ENCODE data around the gene BMX.

BMX gene

DNA sequence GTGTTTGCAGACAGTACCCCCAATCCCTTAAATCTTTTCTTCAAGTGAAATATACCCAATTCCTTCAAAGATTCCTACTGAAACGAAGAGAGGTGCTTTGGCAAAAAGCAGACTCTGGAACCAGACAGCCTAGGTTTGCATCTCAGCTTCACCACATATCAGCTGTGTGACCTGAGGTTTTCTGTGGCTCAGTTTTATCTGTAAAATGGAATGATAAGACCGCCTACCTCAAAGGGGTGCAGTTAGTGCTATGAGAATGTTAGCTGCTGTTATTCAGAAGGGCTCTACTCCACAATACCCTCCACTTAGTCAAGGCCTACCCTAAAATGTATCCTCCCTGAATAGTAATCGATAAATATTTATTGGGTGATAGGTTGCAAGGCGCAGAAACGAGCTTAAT is 8.1 kb upstream of the BMX start:
- ChIA-PET POLR2A (no interaction called here), CTCF (interaction anchor here (1.1 to 3.1 kb wide), 2 partner anchors 22 to 143 kb away, joined by 4 to 10 read pairs; no protein-coding TSS in a partner anchor)
- Histone ChIP-seq H3K27ac (ENCODE audit: insufficient read depth in 1 of 2, low read depth in 1 of 2, low read length in 2 of 2, poor library complexity in 1 of 2, severe bottlenecking in 2 of 2) (peak overlapping the region in 1 of 2 experiments; percentile 56), H3K27me3 (replicated peaks in 2 of 5; ENCODE audit: control insufficient read depth in 4 of 5, insufficient read depth in 5 of 5, low read length in 4 of 5) (peaks cover 0 to 32% (median 0%) of the 10 kb centered on the region in 5 experiments), H3K4me1 (ENCODE audit: control extremely low read depth in 1 of 4, control insufficient read depth in 4 of 4, insufficient read depth in 4 of 4, low read length in 3 of 4) (peaks cover 0 to 10% (median 3%) of the 10 kb centered on the region in 4 experiments), H3K4me3 (ENCODE audit: control insufficient read depth in 1 of 7, extremely low read depth in 1 of 7, insufficient read depth in 4 of 7, low read depth in 2 of 7, low read length in 6 of 7) (peak overlapping the region in 5 of 7 experiments; percentile 53 to 74 (median 68)), H3K36me3 (ENCODE audit: control insufficient read depth in 4 of 4, insufficient read depth in 4 of 4, low read length in 3 of 4) (no peaks in the 10 kb centered on the region), H3K9me3 (ENCODE audit: control extremely low read depth in 1 of 5, control insufficient read depth in 4 of 5, insufficient read depth in 2 of 5, low read depth in 1 of 5, low read length in 4 of 5) (no peaks in the 10 kb centered on the region)
- no peak for DNase-seq
- 88% methylated on average over 2 of the region's 5 CpGs for WGBS (ENCODE audit: insufficient coverage)

DNA sequence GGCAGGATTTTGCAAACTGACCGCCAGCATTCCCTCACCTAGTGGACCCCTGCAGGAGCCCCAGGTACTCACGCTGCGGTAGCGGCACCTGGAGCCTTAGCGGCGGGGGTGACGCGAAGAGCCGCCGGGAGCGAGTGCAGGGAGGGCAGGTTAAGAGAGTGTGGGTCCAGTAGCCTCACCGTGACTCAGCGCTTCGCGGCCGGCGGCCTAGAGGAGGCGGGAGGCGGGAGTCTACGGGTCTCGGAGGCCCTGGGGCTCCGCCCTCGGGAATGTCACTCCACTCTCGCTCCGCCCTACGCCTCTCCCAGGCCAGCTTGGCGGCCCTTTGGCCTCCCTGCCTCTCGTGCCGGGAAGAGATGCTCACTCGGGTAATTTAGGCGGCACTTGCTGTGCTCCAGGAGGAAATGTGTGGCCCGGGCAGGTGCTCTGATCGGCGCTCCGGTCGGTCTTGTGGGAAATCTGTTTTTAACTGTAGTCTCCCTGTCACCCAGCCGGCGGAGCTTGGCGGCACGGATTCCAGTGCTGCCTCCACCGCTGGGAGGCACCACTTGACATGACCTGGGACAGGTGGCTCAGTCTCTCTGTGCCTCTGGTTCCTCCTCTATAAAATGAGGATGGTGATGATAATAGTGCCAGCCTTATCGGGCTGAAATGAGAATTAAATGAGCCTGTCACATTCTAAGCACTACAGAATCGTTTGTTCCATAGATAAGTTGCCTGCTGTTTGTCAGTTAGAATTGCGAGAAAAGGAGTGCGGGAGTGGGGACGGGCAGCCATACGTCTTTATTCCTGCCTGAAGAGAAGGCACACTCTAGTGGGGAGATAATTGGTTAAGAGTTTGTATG is 7.3 kb upstream of the BMX start, which contains the start of gene PIR:
TSS of gene PIR (minus strand) at position 216 of the 845 bp plus-strand sequence. CDS start 2,076 bp downstream, outside the sequence.
- H3K27me3 ChIP-seq (replicated peaks in 2 of 5; ENCODE audit: control insufficient read depth in 4 of 5, insufficient read depth in 5 of 5, low read length in 4 of 5) = peaks cover 0 to 32% (median 0%) of the 10 kb centered on the region in 5 experiments
- peak within 1 kb of the TSS in 1 of 2 experiments; percentile 56 for H3K27ac ChIP-seq (ENCODE audit: insufficient read depth in 1 of 2, low read depth in 1 of 2, low read length in 2 of 2, poor library complexity in 1 of 2, severe bottlenecking in 2 of 2)
- H3K4me3 ChIP-seq (ENCODE audit: control insufficient read depth in 1 of 7, extremely low read depth in 1 of 7, insufficient read depth in 4 of 7, low read depth in 2 of 7, low read length in 6 of 7) = peak within 1 kb of the TSS; percentile 42 to 74 (median 59)
- H3K9me3 ChIP-seq (ENCODE audit: control extremely low read depth in 1 of 5, control insufficient read depth in 4 of 5, insufficient read depth in 2 of 5, low read depth in 1 of 5, low read length in 4 of 5) = no peaks in the 10 kb centered on the region
- WGBS (ENCODE audit: insufficient coverage) = 14% methylated on average over 41 of the region's 47 CpGs
- ChIA-PET POLR2A (no interaction called here), CTCF (interaction anchor here (1.1 to 3.1 kb wide), 6 partner anchors 23 to 146 kb away, joined by 3 to 10 read pairs (median 4); no protein-coding TSS in a partner anchor)
- no peaks in the 10 kb centered on the region for H3K36me3 ChIP-seq (ENCODE audit: control insufficient read depth in 4 of 4, insufficient read depth in 4 of 4, low read length in 3 of 4)
- peak; percentile 69 to 83 (median 80) for DNase-seq
- peaks cover 0 to 10% (median 4%) of the 10 kb centered on the region in 4 experiments for H3K4me1 ChIP-seq (ENCODE audit: control extremely low read depth in 1 of 4, control insufficient read depth in 4 of 4, insufficient read depth in 4 of 4, low read length in 3 of 4)

DNA sequence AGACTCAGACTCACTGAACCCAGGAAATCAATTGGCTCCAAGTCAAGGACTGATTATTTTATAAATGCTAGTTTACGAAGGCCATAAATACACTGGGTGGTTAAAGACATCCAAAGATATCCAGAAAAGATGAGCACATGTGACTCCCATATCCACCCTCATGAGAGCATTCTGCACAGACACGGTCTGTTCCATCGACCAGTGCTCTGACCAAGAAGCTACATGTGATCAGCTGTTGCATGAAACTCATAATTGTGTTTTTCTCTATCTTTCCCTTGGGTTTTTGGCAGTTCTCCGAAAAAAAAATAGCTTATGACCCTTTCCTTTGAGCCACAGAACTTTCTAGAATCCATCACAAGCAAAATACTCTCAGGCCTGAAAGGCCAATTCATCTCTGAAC is 4.8 kb upstream of the BMX start:
- CTCF ChIA-PET = no interaction called here
- Histone ChIP-seq H3K9me3 (ENCODE audit: control extremely low read depth in 1 of 5, control insufficient read depth in 4 of 5, insufficient read depth in 2 of 5, low read depth in 1 of 5, low read length in 4 of 5) (no peaks in the 10 kb centered on the region), H3K4me3 (ENCODE audit: control insufficient read depth in 1 of 7, extremely low read depth in 1 of 7, insufficient read depth in 4 of 7, low read depth in 2 of 7, low read length in 6 of 7) (no peak overlapping the region), H3K36me3 (ENCODE audit: control insufficient read depth in 4 of 4, insufficient read depth in 4 of 4, low read length in 3 of 4) (no peaks in the 10 kb centered on the region), H3K27ac (ENCODE audit: insufficient read depth in 1 of 2, low read depth in 1 of 2, low read length in 2 of 2, poor library complexity in 1 of 2, severe bottlenecking in 2 of 2) (no peak overlapping the region), H3K27me3 (replicated peaks in 2 of 5; ENCODE audit: control insufficient read depth in 4 of 5, insufficient read depth in 5 of 5, low read length in 4 of 5) (peaks cover 0 to 42% (median 0%) of the 10 kb centered on the region in 5 experiments), H3K4me1 (ENCODE audit: control extremely low read depth in 1 of 4, control insufficient read depth in 4 of 4, insufficient read depth in 4 of 4, low read length in 3 of 4) (peaks cover 0 to 10% (median 5%) of the 10 kb centered on the region in 4 experiments)
- WGBS (ENCODE audit: insufficient coverage) = 83% methylated on average over 4 of the region's 4 CpGs
- POLR2A ChIA-PET = no interaction called here
- no peak for DNase-seq

DNA sequence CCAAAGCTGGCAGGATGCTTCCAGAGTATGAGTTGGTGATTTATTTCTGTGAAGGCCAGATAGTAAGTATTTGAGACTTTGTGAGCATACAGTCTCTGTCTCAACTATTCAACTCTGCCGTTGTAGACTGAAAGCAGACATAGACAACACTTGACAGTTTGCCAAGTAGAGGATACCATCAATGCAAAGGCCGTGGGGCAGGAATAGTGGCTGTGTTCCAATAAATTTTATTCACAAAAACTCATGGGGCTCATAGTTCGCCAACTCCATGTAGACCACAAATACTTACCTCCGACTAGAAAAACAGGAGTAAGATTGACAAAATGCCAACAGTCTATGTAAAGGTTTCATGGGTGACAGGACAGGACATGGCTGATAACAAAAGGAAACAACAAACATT is 3.8 kb upstream of the BMX start:
- WGBS (ENCODE audit: insufficient coverage) = 85% methylated on average over 4 of the region's 4 CpGs
- Histone ChIP-seq H3K4me3 (ENCODE audit: control insufficient read depth in 1 of 7, extremely low read depth in 1 of 7, insufficient read depth in 4 of 7, low read depth in 2 of 7, low read length in 6 of 7) (no peak overlapping the region), H3K27me3 (replicated peaks in 2 of 5; ENCODE audit: control insufficient read depth in 4 of 5, insufficient read depth in 5 of 5, low read length in 4 of 5) (peaks cover 0 to 40% (median 0%) of the 10 kb centered on the region in 5 experiments), H3K4me1 (ENCODE audit: control extremely low read depth in 1 of 4, control insufficient read depth in 4 of 4, insufficient read depth in 4 of 4, low read length in 3 of 4) (peaks cover 0 to 10% (median 5%) of the 10 kb centered on the region in 4 experiments), H3K27ac (ENCODE audit: insufficient read depth in 1 of 2, low read depth in 1 of 2, low read length in 2 of 2, poor library complexity in 1 of 2, severe bottlenecking in 2 of 2) (no peak overlapping the region), H3K36me3 (ENCODE audit: control insufficient read depth in 4 of 4, insufficient read depth in 4 of 4, low read length in 3 of 4) (no peaks in the 10 kb centered on the region), H3K9me3 (ENCODE audit: control extremely low read depth in 1 of 5, control insufficient read depth in 4 of 5, insufficient read depth in 2 of 5, low read depth in 1 of 5, low read length in 4 of 5) (no peaks in the 10 kb centered on the region)
- no peak for DNase-seq
- ChIA-PET POLR2A (no interaction called here), CTCF (interaction anchor here (1.2 kb wide), 1 partner anchor 14 kb away, joined by 3 read pairs; no protein-coding TSS in a partner anchor)

DNA sequence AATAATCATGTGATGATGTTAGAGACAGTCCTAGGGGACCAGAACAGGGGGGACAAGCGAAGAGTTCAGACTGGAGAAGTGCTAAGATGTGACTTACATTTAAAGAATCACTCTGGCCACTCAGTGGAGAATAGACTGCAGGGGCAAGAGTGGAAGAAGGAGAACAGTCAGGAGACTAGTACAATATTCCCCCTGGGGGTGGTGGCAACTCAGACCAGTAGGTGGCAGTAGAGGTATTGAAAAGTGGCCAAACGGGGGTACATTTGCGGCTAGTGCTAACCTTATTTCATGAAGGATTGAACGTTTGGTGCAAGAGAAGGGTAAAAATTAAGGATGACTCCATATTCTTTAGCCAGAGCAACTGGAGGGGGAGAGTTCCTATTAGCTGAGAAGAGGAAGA is 2.7 kb upstream of the BMX start:
- Histone ChIP-seq H3K4me1 (ENCODE audit: control extremely low read depth in 1 of 4, control insufficient read depth in 4 of 4, insufficient read depth in 4 of 4, low read length in 3 of 4) (peaks cover 0 to 7% (median 2%) of the 10 kb centered on the region in 4 experiments), H3K4me3 (ENCODE audit: control insufficient read depth in 1 of 7, extremely low read depth in 1 of 7, insufficient read depth in 4 of 7, low read depth in 2 of 7, low read length in 6 of 7) (no peak overlapping the region), H3K9me3 (ENCODE audit: control extremely low read depth in 1 of 5, control insufficient read depth in 4 of 5, insufficient read depth in 2 of 5, low read depth in 1 of 5, low read length in 4 of 5) (no peaks in the 10 kb centered on the region), H3K27ac (ENCODE audit: insufficient read depth in 1 of 2, low read depth in 1 of 2, low read length in 2 of 2, poor library complexity in 1 of 2, severe bottlenecking in 2 of 2) (no peak overlapping the region), H3K36me3 (ENCODE audit: control insufficient read depth in 4 of 4, insufficient read depth in 4 of 4, low read length in 3 of 4) (no peaks in the 10 kb centered on the region), H3K27me3 (replicated peaks in 2 of 5; ENCODE audit: control insufficient read depth in 4 of 5, insufficient read depth in 5 of 5, low read length in 4 of 5) (peaks cover 0 to 38% (median 0%) of the 10 kb centered on the region in 5 experiments)
- 7% methylated on average over 4 of the region's 4 CpGs for WGBS (ENCODE audit: insufficient coverage)
- ChIA-PET POLR2A (no interaction called here), CTCF (interaction anchor here (4.9 kb wide), 1 partner anchor 68 kb away, joined by 32 read pairs; no protein-coding TSS in a partner anchor)
- DNase-seq = peak; percentile 52 to 79 (median 76)

DNA sequence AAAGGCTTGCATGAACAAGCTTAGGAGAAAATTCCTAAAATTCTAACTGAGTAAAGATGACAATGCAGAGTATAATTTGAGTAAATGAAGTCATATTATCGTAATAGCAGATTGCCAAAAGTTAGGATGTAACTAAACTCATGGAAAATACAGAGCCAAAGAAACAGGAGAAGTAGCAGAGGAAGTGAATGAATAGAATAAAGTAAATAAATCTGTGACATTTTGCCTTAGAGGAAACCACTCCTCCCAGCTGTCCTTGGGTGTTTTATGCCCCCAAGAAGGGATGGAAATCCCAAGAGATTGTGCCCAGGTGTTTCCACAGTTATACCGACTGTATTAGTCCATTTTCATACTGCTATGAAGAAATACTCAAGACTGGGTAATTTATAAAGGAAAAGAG is 1.9 kb upstream of the BMX start:
- POLR2A ChIA-PET = no interaction called here
- Histone ChIP-seq H3K27ac (ENCODE audit: insufficient read depth in 1 of 2, low read depth in 1 of 2, low read length in 2 of 2, poor library complexity in 1 of 2, severe bottlenecking in 2 of 2) (no peak overlapping the region), H3K36me3 (ENCODE audit: control insufficient read depth in 4 of 4, insufficient read depth in 4 of 4, low read length in 3 of 4) (no peaks in the 10 kb centered on the region), H3K27me3 (replicated peaks in 2 of 5; ENCODE audit: control insufficient read depth in 4 of 5, insufficient read depth in 5 of 5, low read length in 4 of 5) (peaks cover 0 to 29% (median 0%) of the 10 kb centered on the region in 5 experiments), H3K9me3 (ENCODE audit: control extremely low read depth in 1 of 5, control insufficient read depth in 4 of 5, insufficient read depth in 2 of 5, low read depth in 1 of 5, low read length in 4 of 5) (no peaks in the 10 kb centered on the region), H3K4me1 (ENCODE audit: control extremely low read depth in 1 of 4, control insufficient read depth in 4 of 4, insufficient read depth in 4 of 4, low read length in 3 of 4) (peaks cover 0 to 6% (median under 1%) of the 10 kb centered on the region in 4 experiments), H3K4me3 (ENCODE audit: control insufficient read depth in 1 of 7, extremely low read depth in 1 of 7, insufficient read depth in 4 of 7, low read depth in 2 of 7, low read length in 6 of 7) (no peak overlapping the region)
- DNase-seq = no peak
- WGBS (ENCODE audit: insufficient coverage) = 20% methylated on average over 1 of the region's 2 CpGs
- CTCF ChIA-PET = interaction anchor here (4.9 kb wide), 1 partner anchor 67 kb away, joined by 32 read pairs; no protein-coding TSS in a partner anchor

DNA sequence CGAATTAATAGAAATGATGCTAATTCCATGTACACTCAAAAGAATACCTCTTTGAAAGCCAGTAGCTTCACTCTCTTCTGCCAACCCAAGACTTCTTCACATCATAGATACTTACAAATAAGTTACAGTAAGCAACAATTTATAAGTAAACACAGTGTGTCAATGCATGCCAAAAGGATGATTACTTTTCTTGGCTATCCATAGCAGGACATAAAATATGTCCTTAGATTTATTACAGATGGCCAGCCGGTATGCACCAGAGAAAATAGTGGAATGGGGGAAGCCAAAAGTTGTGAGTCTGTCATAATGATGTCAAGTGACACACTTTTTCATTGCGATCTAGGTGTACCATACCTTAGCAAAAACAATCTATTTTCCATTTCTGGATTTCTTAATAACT is 631 bp upstream of the BMX start:
- ChIA-PET POLR2A (no interaction called here), CTCF (interaction anchor here (0.8 to 4.9 kb wide), 3 partner anchors 59 to 65 kb away, joined by 3 to 32 read pairs (median 7); no protein-coding TSS in a partner anchor)
- Histone ChIP-seq H3K4me3 (ENCODE audit: control insufficient read depth in 1 of 7, extremely low read depth in 1 of 7, insufficient read depth in 4 of 7, low read depth in 2 of 7, low read length in 6 of 7) (no peak overlapping the region), H3K4me1 (ENCODE audit: control extremely low read depth in 1 of 4, control insufficient read depth in 4 of 4, insufficient read depth in 4 of 4, low read length in 3 of 4) (peaks cover 0 to 3% (median under 1%) of the 10 kb centered on the region in 4 experiments), H3K27me3 (replicated peaks in 2 of 5; ENCODE audit: control insufficient read depth in 4 of 5, insufficient read depth in 5 of 5, low read length in 4 of 5) (peaks cover 0 to 34% (median 0%) of the 10 kb centered on the region in 5 experiments), H3K9me3 (ENCODE audit: control extremely low read depth in 1 of 5, control insufficient read depth in 4 of 5, insufficient read depth in 2 of 5, low read depth in 1 of 5, low read length in 4 of 5) (no peaks in the 10 kb centered on the region), H3K27ac (ENCODE audit: insufficient read depth in 1 of 2, low read depth in 1 of 2, low read length in 2 of 2, poor library complexity in 1 of 2, severe bottlenecking in 2 of 2) (no peak overlapping the region), H3K36me3 (ENCODE audit: control insufficient read depth in 4 of 4, insufficient read depth in 4 of 4, low read length in 3 of 4) (no peaks in the 10 kb centered on the region)
- no peak for DNase-seq
- WGBS (ENCODE audit: insufficient coverage) = 60% methylated on average over 1 of the region's 3 CpGs
